SJSA1 (cell line): ENCODE results near the gene ALK. TPM values are rescaled to one million over a fixed set of nuclear protein-coding genes. Genes with fewer than 3 reads are reported as not detected.
"Not testable (repeated sequence)": the region's sequence is repeated elsewhere in the genome, so short reads cannot be mapped to it uniquely, and the experiment has no call there.

Source experiments
- DNase-seq, 2 experiments: peaks; one replicate each; pipeline ENCODE4 v3.0.0-alpha.2; 2015 to 2020; ENCODE audit warnings: low spot score in 2 of 2, low read depth in 1 of 2
- H3K27ac ChIP-seq: fragments of 250-450 bp; sonication (Bioruptor Pico); 2 replicates; pipeline ENCODE4 v1.5.1; 2020; ENCODE audit warnings: mild to moderate bottlenecking, moderate library complexity
- H3K27me3 ChIP-seq: fragments of 250-450 bp; sonication (Bioruptor Pico); replicated peaks from 2 replicates; pipeline ENCODE4 v1.5.1; 2020; ENCODE audit warnings: mild to moderate bottlenecking, moderate library complexity
- H3K36me3 ChIP-seq: fragments of 250-450 bp; sonication (Bioruptor Pico); 2 replicates; pipeline ENCODE4 v1.5.1; 2020; ENCODE audit warnings: mild to moderate bottlenecking
- H3K4me1 ChIP-seq: fragments of 250-450 bp; sonication (Bioruptor Pico); replicated peaks from 2 replicates; pipeline ENCODE4 v1.6.1; 2021; ENCODE audit warnings: mild to moderate bottlenecking
- H3K4me3 ChIP-seq: fragments of 250-450 bp; sonication (Bioruptor Pico); 2 replicates; pipeline ENCODE4 v1.5.1; 2020; ENCODE audit warnings: mild to moderate bottlenecking
- H3K9me3 ChIP-seq: fragments of 250-450 bp; sonication (Bioruptor Pico); replicated peaks from 2 replicates; pipeline ENCODE4 v1.5.1; 2020; ENCODE audit warnings: mild to moderate bottlenecking
- total RNA-seq: library from RNA; depleted of rRNA; stranded (reverse); fragments of >200 nt; shearing (Covaris generic); gene quantifications from 2 replicates; pipeline ENCODE4 v1.2.3, GENCODE V29; 2014

ALK gene
- total RNA-seq, 1 experiment from 2014 or later, result not detected

- no peak for DNase-seq
- H3K27me3 ChIP-seq, result peaks cover 11% of the 10 kb centered on the region; the same call in 1 of the 2 replicates
Observed at GRCh38 chr2:29850794-29851193, 70.6 kb downstream of the ALK start.

GRCh38 chr2:29848566-29849310 is 72.6 kb downstream of the ALK start:
- H3K27ac ChIP-seq, result no peak overlapping the region

More at GRCh38 chr2:29850794-29851193, 70.6 kb downstream of the ALK start:
- no peaks in the 10 kb centered on the region for H3K9me3 ChIP-seq
- no peak overlapping the region for H3K4me3 ChIP-seq
- no peak overlapping the region for H3K27ac ChIP-seq
- H3K4me1 ChIP-seq, result no peaks in the 10 kb centered on the region
- no peaks in the 10 kb centered on the region for H3K36me3 ChIP-seq

DNA sequence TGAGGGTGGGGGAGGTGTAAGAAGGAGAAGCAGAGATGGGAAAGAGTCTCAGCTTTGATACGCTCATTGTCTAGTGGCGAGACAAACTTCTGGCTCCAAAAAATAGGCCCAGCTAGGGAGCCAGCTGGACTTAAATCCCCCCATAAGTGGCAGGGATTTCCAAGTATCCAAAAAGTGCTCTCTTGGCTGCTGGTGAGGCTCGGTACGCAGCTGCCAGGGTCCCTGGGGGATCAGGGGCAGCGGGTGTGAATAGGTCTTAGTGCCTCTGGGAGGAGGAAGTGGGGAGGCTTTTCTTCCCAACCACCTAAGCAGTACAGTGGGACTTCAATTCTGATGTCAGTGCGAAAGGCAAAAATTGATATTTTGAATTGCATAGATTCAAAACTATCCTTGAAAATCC is 73.5 kb downstream of the ALK start:
- no peak for DNase-seq
- Histone ChIP-seq H3K27me3 (peaks cover 11% of the 10 kb centered on the region; the same call in 1 of the 2 replicates), H3K4me3 (no peak overlapping the region), H3K36me3 (no peaks in the 10 kb centered on the region), H3K9me3 (no peaks in the 10 kb centered on the region), H3K4me1 (no peaks in the 10 kb centered on the region), H3K27ac (no peak overlapping the region)

More at GRCh38 chr2:29848566-29849310, 72.6 kb downstream of the ALK start:
- no peak for DNase-seq
- H3K4me1 ChIP-seq, result no peaks in the 10 kb centered on the region
- no peaks in the 10 kb centered on the region for H3K36me3 ChIP-seq
- H3K9me3 ChIP-seq, result no peaks in the 10 kb centered on the region
- no peak overlapping the region for H3K4me3 ChIP-seq
- peaks cover 11% of the 10 kb centered on the region; the same call in 1 of the 2 replicates for H3K27me3 ChIP-seq

GRCh38 chr2:29844713-29845326 is 76.6 kb downstream of the ALK start:
- Histone ChIP-seq H3K27me3 (peaks cover 14% of the 10 kb centered on the region), H3K4me1 (no peaks in the 10 kb centered on the region), H3K9me3 (no peaks in the 10 kb centered on the region), H3K27ac (no peak overlapping the region), H3K4me3 (no peak overlapping the region), H3K36me3 (no peaks in the 10 kb centered on the region)
- no peak for DNase-seq

- Histone ChIP-seq H3K36me3 (no peaks in the 10 kb centered on the region), H3K4me3 (no peak overlapping the region), H3K27ac (no peak overlapping the region), H3K4me1 (no peaks in the 10 kb centered on the region), H3K27me3 (peaks cover 3% of the 10 kb centered on the region; the same call in 1 of the 2 replicates), H3K9me3 (no peaks in the 10 kb centered on the region)
- DNase-seq, result peak in 1 of 2 experiments; percentile 29
Observed at GRCh38 chr2:29841386-29842004, 79.9 kb downstream of the ALK start.

DNA sequence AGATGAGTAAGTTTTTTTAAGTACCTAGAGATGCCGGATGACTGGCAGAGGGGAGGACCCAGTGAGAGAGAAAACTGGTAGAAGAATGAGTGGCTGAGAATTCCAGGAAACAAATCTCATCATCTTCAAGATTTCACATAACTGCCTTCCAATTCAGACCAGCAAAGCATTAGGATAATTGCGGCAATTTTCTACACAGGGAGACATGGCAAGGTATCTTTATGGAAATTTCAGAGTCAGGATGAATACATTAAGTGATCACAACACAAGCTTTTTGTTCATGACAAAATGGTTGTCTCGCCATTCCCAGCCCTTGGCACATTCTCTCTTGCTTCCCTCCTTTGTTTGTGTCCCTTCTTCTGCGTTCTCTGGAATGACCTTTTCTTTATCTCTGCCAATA is 82.1 kb downstream of the ALK start:
- no peaks in the 10 kb centered on the region for H3K9me3 ChIP-seq
- H3K27me3 ChIP-seq, result peaks cover 3% of the 10 kb centered on the region; the same call in 1 of the 2 replicates
- no peak overlapping the region for H3K27ac ChIP-seq
- no peaks in the 10 kb centered on the region for H3K36me3 ChIP-seq
- H3K4me1 ChIP-seq, result no peaks in the 10 kb centered on the region
- DNase-seq, result no peak
- H3K4me3 ChIP-seq, result no peak overlapping the region

DNA sequence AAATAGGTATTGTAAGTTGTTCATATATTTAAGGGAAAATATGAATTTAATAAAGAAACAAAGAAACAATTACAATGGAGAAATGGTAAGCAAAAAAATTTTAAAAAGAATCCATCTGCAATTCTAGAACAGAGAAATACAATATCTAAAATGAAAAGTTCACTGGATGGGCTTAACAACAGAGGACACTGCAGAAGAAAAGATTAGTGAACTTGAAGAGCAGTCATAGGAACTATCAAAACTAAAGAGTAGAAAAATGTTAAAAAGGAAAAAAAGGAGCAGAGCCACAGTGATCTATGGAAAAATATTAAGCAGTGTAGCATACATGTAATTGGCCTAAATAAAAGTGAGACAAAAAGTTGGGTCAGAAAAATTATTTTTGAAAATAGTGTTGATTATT is 83.5 kb downstream of the ALK start:
- Histone ChIP-seq H3K9me3 (no peaks in the 10 kb centered on the region), H3K36me3 (no peaks in the 10 kb centered on the region), H3K27ac (no peak overlapping the region), H3K27me3 (peaks cover 3% of the 10 kb centered on the region; the same call in 1 of the 2 replicates), H3K4me3 (no peak overlapping the region), H3K4me1 (no peaks in the 10 kb centered on the region)
- DNase-seq, result no peak

DNA sequence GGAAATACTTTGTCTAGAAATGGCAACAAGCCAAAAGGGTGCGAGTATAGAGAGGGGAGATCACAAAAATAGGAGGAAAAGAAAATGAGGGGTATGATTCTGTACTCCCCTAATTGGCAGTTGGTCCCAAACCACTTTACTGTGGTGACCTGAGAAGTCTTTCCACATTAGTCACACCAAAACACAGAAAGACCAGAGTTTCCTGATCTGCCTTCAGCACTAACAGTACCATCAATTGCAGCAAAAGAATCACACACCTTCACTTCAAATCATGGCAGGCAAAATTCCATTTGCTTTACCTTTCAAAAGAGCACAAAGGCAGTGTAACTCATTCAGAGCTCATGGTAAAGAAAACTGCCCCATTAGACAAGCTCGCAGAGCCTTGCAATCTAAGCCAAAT is 86.8 kb downstream of the ALK start:
- Histone ChIP-seq H3K4me3 (no peak overlapping the region), H3K27ac (no peak overlapping the region), H3K27me3 (no peaks in the 10 kb centered on the region), H3K9me3 (no peaks in the 10 kb centered on the region), H3K36me3 (no peaks in the 10 kb centered on the region), H3K4me1 (no peaks in the 10 kb centered on the region)
- no peak for DNase-seq

DNA sequence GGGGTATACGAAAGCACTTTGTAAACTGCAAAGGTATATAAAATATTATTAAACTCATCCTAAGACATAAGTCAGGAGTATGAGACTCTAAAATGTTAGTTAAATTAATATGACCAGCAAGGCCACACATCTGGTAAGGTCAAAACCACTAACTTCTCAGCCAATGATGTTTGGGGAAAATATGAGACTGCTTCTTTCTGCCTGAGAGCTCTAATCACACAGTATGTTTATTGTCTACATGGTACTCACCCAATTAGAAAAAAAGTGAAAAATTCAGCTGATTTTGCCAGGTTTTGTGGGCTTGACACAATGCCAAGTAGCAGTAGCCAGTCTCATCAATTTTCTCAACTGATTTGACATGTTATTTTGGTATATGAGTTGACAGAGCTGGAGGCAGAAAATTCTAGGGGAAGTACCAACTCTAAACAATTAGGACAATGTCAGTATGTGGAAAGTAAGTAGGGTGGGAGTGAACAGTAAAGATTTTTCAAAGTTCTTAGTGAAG is 87.3 kb downstream of the ALK start:
- no peak overlapping the region for H3K27ac ChIP-seq
- no peak overlapping the region for H3K4me3 ChIP-seq
- H3K36me3 ChIP-seq, result no peaks in the 10 kb centered on the region
- no peaks in the 10 kb centered on the region for H3K9me3 ChIP-seq
- H3K4me1 ChIP-seq, result no peaks in the 10 kb centered on the region
- H3K27me3 ChIP-seq, result no peaks in the 10 kb centered on the region
- DNase-seq, result no peak

DNA sequence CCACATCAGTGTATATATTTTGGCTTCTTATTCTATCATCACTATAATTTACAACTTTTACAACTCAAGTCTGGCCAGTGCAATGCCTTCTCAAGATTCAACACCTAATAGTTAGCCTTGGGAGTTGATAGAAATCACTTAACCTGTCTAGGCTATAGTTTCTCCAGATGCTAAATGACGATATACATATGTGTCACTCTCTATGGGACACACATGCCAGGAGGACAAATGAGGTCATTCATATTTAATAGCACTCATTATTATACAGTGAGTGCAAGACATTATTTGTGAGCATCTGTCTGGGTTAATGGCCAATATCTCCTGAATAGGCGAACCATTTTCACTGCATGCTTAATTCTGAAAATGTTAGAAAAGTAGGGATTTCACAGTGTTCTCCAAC is 89.8 kb downstream of the ALK start:
- Histone ChIP-seq H3K27me3 (no peaks in the 10 kb centered on the region), H3K4me1 (no peaks in the 10 kb centered on the region), H3K9me3 (no peaks in the 10 kb centered on the region), H3K27ac (no peak overlapping the region), H3K4me3 (no peak overlapping the region), H3K36me3 (no peaks in the 10 kb centered on the region)
- no peak for DNase-seq

DNA sequence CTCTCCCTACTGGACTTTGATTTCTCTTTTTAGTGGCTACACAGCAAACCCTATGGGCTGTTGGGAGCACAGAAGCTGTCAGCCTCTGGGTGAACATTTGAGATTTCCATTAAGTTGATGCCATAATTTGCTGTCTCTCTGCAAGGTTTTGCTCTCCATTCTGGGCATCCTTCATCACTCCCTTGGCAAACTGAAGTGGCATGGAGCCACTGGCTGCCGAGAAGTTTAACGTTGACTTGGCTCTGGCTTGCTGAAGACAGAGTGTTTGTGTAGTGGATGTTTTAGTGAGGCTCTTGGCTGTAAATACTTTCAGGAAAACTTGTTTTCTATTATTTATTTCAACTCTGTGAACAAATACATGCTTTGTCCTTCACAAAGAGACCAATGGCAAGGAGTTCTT is 91.5 kb downstream of the ALK start:
- no peak overlapping the region for H3K4me3 ChIP-seq
- H3K27me3 ChIP-seq, result no peaks in the 10 kb centered on the region
- no peaks in the 10 kb centered on the region for H3K4me1 ChIP-seq
- DNase-seq, result no peak
- H3K36me3 ChIP-seq, result no peaks in the 10 kb centered on the region
- no peaks in the 10 kb centered on the region for H3K9me3 ChIP-seq
- H3K27ac ChIP-seq, result no peak overlapping the region

DNA sequence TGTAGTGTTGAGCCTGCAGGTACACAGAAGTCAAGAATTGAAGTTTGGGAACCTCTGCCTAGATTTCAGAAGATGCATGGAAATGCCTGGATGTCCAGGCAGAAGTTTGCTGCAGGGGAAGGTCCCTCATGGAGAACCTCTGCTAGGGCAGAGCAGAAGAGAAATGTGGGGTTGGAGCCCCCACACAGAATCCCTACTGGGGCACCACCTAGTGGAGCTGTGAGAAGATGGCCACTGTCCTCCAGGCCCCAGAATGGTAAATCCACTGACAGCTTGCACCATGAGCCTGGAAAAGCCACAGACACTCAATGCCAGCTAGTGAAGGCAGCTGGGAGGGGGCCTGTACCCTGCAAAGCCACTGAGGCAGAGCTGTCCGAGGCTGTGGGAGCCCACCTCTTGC is 97.2 kb downstream of the ALK start:
- H3K27ac ChIP-seq, H3K4me1 ChIP-seq, DNase-seq, H3K4me3 ChIP-seq, H3K36me3 ChIP-seq, H3K9me3 ChIP-seq, H3K27me3 ChIP-seq: not testable (repeated sequence)

GRCh38 chr2:29821591-29821990 is 99.8 kb downstream of the ALK start:
- H3K4me3 ChIP-seq, result no peak overlapping the region
- no peaks in the 10 kb centered on the region for H3K4me1 ChIP-seq
- H3K9me3 ChIP-seq, result no peaks in the 10 kb centered on the region
- peaks cover 2% of the 10 kb centered on the region for H3K27me3 ChIP-seq
- no peak overlapping the region for H3K27ac ChIP-seq
- no peak for DNase-seq
- H3K36me3 ChIP-seq, result no peaks in the 10 kb centered on the region

- no peaks in the 10 kb centered on the region for H3K9me3 ChIP-seq
- DNase-seq, result no peak
- H3K36me3 ChIP-seq, result no peaks in the 10 kb centered on the region
- H3K27me3 ChIP-seq, result peaks cover 11% of the 10 kb centered on the region
- no peak overlapping the region for H3K27ac ChIP-seq
- H3K4me3 ChIP-seq, result no peak overlapping the region
- H3K4me1 ChIP-seq, result no peaks in the 10 kb centered on the region
Observed at GRCh38 chr2:29819570-29819969, 101.8 kb downstream of the ALK start.
